ENCODE measurements around the gene FAM50B.

The FAM50B gene

DNA sequence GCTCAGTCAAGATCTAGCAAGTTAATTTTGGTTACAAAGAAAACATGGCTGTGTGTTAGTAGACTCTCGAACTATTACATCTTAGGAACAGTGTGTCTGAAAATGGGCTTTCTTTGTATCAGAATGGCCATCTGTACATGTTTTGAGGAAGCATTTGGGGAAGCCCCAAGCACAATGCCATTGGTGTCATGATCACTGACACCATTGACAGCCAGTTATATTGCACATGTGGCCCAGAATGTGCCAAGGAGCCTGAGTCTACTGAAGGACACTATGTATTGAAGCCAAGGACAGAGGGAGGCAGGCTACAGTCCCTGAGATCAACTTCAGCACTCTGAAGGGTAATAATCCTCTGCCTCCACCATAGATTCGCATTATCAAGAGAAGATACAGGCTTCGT, 12.6 kb upstream of the FAM50B start:
- H3K27ac ChIP-seq = no peak overlapping the region
- ChIA-PET POLR2A (ENCODE audit: low non-redundant PET) (no interaction called here), CTCF (no interaction called here)
- no peak for DNase-seq (ENCODE audit: low spot score)
- no peak for TF ChIP-seq CTCF (conservative IDR thresholded peaks at IDR 0.05; ENCODE audit: low read depth)

- TF ChIP-seq CTCF (conservative IDR thresholded peaks at IDR 0.05; ENCODE audit: low read depth) = no peak
- H3K27ac ChIP-seq = no peak overlapping the region
- DNase-seq (ENCODE audit: low spot score) = no peak
- POLR2A ChIA-PET (ENCODE audit: low non-redundant PET) = no interaction called here
- CTCF ChIA-PET = interaction anchor here (0.9 kb wide), 1 partner anchor 12 kb away, joined by 6 read pairs; the partner anchor contains the start of gene FAM50B
These were observed 11.4 kb upstream of the FAM50B start for GRCh38 chr6:3837781-3838180.

DNA sequence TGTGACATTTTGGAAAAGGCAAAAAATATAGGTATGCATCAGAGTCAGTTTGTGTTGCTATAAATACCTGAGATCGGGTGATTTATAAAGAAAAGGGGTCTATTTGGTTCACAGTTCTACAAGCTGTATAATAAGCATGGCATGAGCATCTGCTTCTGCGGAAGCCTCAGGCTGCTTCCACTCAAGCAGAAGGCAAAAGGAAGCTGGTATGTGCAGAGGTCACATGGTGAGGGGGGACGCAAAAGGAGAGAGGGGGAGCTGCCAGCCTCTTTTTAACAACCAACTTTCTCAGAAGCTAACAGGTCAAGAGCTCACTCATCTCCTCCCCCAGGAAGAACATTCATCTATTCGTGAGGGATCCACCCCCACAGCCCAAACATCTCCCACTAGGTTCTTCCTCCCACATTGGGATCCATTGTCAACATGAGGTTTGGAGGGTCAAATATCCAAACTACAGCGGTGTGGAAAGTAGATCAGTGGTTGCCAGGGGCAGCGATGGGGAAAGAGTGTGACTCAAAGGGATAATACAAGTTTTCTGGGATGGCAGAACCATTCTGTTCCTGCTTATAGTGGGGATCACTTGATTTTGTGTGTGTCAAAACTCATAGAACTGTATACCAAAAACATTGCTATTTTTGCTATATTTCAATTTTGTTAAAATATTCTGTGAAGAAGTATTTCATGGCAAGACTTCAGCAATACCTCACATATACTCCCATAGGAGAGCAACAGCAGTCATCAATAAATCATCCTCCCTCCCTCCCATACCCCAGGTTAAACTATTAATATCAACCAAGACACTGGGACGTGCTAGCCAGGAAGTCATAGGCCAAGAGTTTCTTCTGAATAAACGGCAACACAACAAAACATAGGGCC, 9.9 kb upstream of the FAM50B start:
- ChIA-PET POLR2A (ENCODE audit: low non-redundant PET) (no interaction called here), CTCF (interaction anchor here (0.6 kb wide), 1 partner anchor 39 kb away, joined by 3 read pairs; no protein-coding TSS in a partner anchor)
- DNase-seq (ENCODE audit: low spot score) = no peak
- no peak overlapping the region for H3K27ac ChIP-seq
- no peak for TF ChIP-seq CTCF (conservative IDR thresholded peaks at IDR 0.05; ENCODE audit: low read depth)

DNA sequence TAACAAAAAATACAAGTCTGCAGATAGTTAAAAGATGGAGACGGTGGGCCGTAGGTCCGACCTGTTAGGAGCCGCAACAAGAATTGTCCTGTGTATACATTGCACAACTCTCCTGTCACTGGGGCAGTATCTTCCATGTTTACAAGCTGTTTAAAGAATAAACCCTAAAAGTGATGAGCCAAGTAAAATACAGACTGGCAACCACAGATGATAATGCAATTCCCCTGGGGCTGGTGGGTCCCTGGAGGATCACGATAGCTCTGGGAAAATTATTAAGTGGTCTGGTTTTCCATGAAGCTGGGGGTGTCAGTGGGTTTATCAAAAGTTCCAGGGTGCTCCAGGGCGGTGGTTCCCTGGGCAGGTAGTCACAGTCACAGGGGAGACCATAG, 8.1 kb upstream of the FAM50B start:
- TF ChIP-seq CTCF (conservative IDR thresholded peaks at IDR 0.05; ENCODE audit: low read depth) = no peak
- H3K27ac ChIP-seq = peak overlapping the region; percentile 58; the same call in 1 of the 2 replicates
- ChIA-PET POLR2A (ENCODE audit: low non-redundant PET) (no interaction called here), CTCF (interaction anchor here (0.6 to 0.8 kb wide), 2 partner anchors 20 to 130 kb away, joined by 3 to 4 read pairs; no protein-coding TSS in a partner anchor)
- no peak for DNase-seq (ENCODE audit: low spot score)

DNA sequence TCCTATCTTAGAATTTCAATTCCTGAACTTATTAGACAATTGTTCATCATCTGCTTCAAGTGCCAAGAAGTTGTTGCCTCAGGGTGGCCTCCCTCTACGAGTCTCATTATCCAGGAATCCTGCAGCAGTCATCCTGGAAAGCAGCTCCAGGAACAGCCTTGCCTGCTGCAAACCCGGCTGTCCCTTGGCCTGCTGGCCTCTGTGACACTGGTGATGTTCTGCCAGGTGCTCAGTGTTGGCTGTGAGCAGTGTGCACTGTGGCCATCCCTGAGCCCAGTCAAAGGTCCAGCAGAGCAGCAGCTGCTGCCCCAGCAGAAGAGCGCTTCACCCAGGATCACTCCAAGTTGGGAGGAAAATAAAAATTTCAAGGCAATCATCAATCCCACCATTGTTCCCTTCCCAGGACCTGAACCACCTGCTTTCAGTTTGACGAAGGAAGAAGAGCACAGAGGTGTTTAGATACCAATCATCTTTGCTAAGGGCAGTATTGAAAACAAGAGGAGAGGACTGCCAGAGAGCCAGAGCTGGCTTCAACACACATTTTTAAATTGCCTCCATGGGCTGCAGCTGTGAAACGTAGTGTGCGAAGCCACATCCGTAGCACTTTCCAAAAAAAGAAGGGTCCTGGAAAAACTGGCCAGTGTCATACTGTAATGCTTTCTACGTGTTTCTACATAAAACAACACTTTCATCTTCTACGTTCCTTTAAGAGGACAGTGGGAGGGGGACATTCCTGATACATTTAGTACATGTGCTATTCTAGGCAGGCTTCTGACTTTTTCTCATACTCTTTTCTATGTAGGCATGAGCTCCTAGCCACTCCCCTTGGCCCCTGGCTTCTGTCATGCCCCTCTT, 7.2 kb upstream of the FAM50B start:
- POLR2A ChIA-PET (ENCODE audit: low non-redundant PET) = no interaction called here
- CTCF ChIA-PET = interaction anchor here (0.8 to 1.1 kb wide), 2 partner anchors 19 to 149 kb away, joined by 3 to 4 read pairs; no protein-coding TSS in a partner anchor
- no peak for TF ChIP-seq CTCF (conservative IDR thresholded peaks at IDR 0.05; ENCODE audit: low read depth)
- peak overlapping the region; percentile 58 for H3K27ac ChIP-seq
- peak; percentile 69 for DNase-seq (ENCODE audit: low spot score)

DNA sequence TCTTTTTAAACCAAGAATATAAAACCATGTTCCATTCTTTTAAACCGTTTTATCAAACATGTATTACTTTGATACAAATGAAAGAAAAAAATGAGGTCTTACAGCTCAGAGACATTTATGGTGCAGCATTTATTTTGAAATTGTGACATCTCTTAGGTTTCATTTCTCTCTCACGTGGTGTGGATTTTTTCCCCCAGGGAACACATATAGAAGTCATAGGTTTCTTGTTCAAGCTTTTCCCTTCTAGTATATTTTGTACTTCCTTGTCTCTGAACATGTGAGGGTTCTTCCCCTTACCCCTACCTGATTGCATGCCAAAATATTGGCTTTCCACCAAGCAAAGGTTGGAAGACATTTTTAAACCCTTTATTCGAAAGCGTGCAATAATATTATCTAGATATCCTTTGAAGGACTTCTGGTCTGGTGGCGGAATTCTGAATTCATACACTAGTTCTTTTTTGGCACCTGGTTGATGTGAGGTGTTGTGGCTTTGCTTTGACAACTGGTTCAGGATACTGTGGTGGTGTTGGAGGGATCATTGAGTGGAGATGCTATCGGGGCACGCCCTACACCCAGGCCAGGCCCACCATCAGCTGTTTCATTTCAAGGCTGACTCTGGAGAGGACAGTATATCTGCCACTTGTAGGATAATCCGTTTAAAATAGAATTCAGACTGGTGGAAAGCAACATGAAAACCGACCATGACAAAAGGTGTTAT, 5.6 kb upstream of the FAM50B start:
- no peak for TF ChIP-seq CTCF (conservative IDR thresholded peaks at IDR 0.05; ENCODE audit: low read depth)
- ChIA-PET POLR2A (ENCODE audit: low non-redundant PET) (no interaction called here), CTCF (interaction anchor here (1.0 kb wide), 1 partner anchor 8 kb away, joined by 3 read pairs; no protein-coding TSS in a partner anchor)
- DNase-seq (ENCODE audit: low spot score) = no peak
- no peak overlapping the region for H3K27ac ChIP-seq
